Measurements from ENCODE around the gene ATP2A1. TPM values are rescaled to one million over a fixed set of nuclear protein-coding genes. Genes with fewer than 3 reads are reported as not detected.
A peak's percentile ranks its signal among the peaks of the same experiment; 100 is the strongest.

The ATP2A1 gene
- total and polyA plus RNA-seq, 7 donors, result 169 to 2,539 (median 1,569) TPM

DNA sequence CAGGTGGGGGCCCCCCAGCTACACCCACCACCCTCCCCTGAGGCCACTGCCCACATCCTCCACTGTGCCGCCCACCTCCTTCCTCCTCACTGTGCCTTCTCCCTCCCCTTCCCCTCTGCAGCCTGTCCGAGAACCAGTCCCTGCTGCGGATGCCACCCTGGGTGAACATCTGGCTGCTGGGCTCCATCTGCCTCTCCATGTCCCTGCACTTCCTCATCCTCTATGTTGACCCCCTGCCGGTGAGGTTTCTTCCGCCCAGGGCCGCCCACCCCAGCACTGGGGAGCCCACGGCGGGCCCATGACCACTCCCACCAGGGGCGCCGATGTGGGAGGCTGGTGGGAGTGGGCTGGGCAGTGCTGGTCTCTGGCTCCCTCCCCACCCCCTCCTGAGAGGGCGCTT is 24.6 kb downstream of the ATP2A1 start:
- DNase-seq (no peak), ATAC-seq (no peak)
- intact Hi-C loops (cut with DNase I), result no loop called here
- no peaks in the 10 kb centered on the region for H3K27me3 ChIP-seq (ENCODE audit: insufficient read depth in 3 of 3, low read length in 2 of 3)
- TF ChIP-seq, protein P1, sequence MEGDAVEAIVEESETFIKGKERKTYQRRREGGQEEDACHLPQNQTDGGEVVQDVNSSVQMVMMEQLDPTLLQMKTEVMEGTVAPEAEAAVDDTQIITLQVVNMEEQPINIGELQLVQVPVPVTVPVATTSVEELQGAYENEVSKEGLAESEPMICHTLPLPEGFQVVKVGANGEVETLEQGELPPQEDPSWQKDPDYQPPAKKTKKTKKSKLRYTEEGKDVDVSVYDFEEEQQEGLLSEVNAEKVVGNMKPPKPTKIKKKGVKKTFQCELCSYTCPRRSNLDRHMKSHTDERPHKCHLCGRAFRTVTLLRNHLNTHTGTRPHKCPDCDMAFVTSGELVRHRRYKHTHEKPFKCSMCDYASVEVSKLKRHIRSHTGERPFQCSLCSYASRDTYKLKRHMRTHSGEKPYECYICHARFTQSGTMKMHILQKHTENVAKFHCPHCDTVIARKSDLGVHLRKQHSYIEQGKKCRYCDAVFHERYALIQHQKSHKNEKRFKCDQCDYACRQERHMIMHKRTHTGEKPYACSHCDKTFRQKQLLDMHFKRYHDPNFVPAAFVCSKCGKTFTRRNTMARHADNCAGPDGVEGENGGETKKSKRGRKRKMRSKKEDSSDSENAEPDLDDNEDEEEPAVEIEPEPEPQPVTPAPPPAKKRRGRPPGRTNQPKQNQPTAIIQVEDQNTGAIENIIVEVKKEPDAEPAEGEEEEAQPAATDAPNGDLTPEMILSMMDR (IDR thresholded peaks at IDR 0.05), result no peak
- H3K4me3 ChIP-seq, result no peak overlapping the region
- H3K9me3 ChIP-seq, result no peaks in the 10 kb centered on the region
- WGBS, 3 donors, result 60 to 72% (median 67%) methylated on average over 9 to 11 of the region's 11 CpGs
- no peak overlapping the region for H3K27ac ChIP-seq
- peaks cover 4% of the 10 kb centered on the region for H3K4me1 ChIP-seq
- peaks cover 0 to 87% of the 10 kb centered on the region in 2 donors for H3K36me3 ChIP-seq (ENCODE audit: insufficient read depth in 1 of 2, low read depth in 1 of 2)

DNA sequence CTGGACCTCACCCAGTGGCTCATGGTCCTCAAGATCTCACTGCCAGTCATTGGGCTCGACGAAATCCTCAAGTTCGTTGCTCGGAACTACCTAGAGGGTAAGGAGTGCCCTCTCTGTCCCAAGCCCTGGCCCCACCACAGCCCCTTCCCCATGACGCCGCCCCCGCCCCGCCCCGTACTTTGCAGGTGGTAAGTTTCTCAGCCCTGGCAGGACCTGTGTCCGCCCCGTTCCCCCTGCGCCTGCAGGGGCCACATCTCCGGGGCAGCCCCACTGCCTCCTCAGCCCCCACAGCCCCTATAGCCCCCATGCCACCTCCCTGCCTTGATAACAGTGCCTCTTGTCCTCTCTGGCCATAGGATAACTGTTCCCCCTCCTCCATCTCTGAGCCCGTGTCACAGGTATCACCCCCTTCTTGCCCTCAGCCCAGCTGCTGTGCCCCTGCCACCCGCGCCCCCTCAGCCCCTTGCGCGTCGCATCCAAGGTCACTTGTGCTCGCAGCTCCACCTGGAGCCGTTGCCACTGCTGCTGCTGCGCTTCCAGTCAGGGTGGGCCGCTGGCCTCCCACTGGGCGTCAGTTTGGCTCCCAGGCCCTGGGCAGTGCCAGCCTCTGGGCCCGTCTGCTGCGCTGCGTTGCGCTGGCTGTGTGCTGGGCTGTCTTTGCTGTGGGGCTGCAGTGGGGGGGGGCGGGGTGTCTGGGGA is 25.2 kb downstream of the ATP2A1 start:
- peaks cover 0 to 85% of the 10 kb centered on the region in 2 donors for H3K36me3 ChIP-seq (ENCODE audit: insufficient read depth in 1 of 2, low read depth in 1 of 2)
- WGBS, 3 donors, result 78 to 83% (median 78%) methylated on average over 29 of the region's 29 CpGs
- no peaks in the 10 kb centered on the region for H3K9me3 ChIP-seq
- H3K27me3 ChIP-seq (ENCODE audit: insufficient read depth in 3 of 3, low read length in 2 of 3), result no peaks in the 10 kb centered on the region
- TF ChIP-seq, protein P1 (IDR thresholded peaks at IDR 0.05), result no peak
- intact Hi-C loops (cut with DNase I), result no loop called here
- H3K4me1 ChIP-seq, result no peaks in the 10 kb centered on the region
- no peak for DNase-seq
- no peak for ATAC-seq
- H3K4me3 ChIP-seq, result no peak overlapping the region
- no peak overlapping the region for H3K27ac ChIP-seq

DNA sequence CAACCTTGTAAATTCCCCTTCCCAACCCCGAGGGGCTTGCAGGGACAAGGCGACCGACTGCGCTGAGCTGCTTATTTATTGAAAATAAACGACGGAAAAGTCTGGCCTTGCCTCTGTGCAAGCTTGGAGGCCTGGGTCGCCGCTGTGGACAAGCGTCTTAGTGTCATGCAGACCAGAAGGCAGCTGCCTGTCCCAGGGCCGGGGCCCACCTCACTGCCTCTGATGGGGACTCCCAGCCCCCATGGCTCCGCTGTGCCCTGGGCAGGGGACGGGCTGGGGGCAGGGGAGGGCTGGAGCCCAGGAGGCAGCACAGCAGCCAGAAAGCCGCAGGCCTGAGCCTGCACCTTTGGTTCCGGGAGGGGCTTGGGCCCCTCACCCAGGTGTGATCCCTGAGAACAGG is 26.1 kb downstream of the ATP2A1 start:
- peaks cover 0 to 80% of the 10 kb centered on the region in 2 donors for H3K36me3 ChIP-seq (ENCODE audit: insufficient read depth in 1 of 2, low read depth in 1 of 2)
- intact Hi-C loops (cut with DNase I), result no loop called here
- WGBS, 3 donors, result 80 to 84% (median 82%) methylated on average over 14 of the region's 14 CpGs
- no peak overlapping the region for H3K4me3 ChIP-seq
- H3K4me1 ChIP-seq, result no peaks in the 10 kb centered on the region
- H3K27ac ChIP-seq, result no peak overlapping the region
- TF ChIP-seq, protein P1 (IDR thresholded peaks at IDR 0.05), result no peak
- H3K9me3 ChIP-seq, result no peaks in the 10 kb centered on the region
- no peaks in the 10 kb centered on the region for H3K27me3 ChIP-seq (ENCODE audit: insufficient read depth in 3 of 3, low read length in 2 of 3)
- DNase-seq (no peak), ATAC-seq (no peak)

DNA sequence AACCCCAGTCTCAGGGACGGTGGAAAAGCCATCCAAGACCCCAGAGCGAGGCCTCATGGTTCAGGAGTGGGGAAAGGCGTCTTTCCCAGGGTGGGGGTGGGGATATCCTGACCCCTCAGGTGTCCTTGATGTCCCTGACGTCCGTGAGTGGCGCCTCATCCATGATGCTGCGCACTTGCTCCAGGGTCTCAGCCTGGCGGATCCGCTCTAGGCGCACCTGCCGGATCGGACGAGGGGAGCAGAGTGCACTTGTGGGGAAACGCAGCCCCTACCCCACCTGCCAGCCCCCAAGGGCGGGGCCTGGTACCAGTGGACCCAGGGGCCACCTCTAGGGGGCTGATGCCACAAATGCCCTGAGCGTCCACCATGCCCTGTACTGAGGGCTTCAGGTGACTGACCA is 26.5 kb downstream of the ATP2A1 start:
- TF ChIP-seq, protein P1 (IDR thresholded peaks at IDR 0.05), result no peak
- no peaks in the 10 kb centered on the region for H3K9me3 ChIP-seq
- no peaks in the 10 kb centered on the region for H3K27me3 ChIP-seq (ENCODE audit: insufficient read depth in 3 of 3, low read length in 2 of 3)
- H3K4me1 ChIP-seq, result no peaks in the 10 kb centered on the region
- intact Hi-C loops (cut with DNase I), result no loop called here
- DNase-seq, result no peak
- 76 to 92% (median 76%) methylated on average over 16 of the region's 16 CpGs for WGBS, 3 donors
- H3K4me3 ChIP-seq, result no peak overlapping the region
- H3K27ac ChIP-seq, result no peak overlapping the region
- ATAC-seq, result peak in 1 of 4 donors; percentile 0
- peaks cover 0 to 76% of the 10 kb centered on the region in 2 donors for H3K36me3 ChIP-seq (ENCODE audit: insufficient read depth in 1 of 2, low read depth in 1 of 2)

Data from psoas muscle (tissue), 8 donors.